Esophagus muscularis mucosa (tissue), 4 donors: Measurements from ENCODE around the gene GNB1. TPM values are rescaled to one million over a fixed set of nuclear protein-coding genes. Genes with fewer than 3 reads are reported as not detected.
"Not testable (repeated sequence)": the region's sequence is repeated elsewhere in the genome, so short reads cannot be mapped to it uniquely, and the experiment has no call there.

Experiments
- DNase-seq: peaks from one replicate; pipeline ENCODE4 v3.0.0-alpha.2; 2017; ENCODE audit errors: extremely low spot score
- H3K27ac ChIP-seq, 4 donors: fragments of 200-600 bp; sonication (generic); replicated peaks in 1 of 4; 1 replicate in 3 of 4; 2 replicates in 1 of 4; pipeline ENCODE4 v1.5.1; 2016 to 2019; ENCODE audit warnings: mild to moderate bottlenecking in 1 of 4
- H3K27me3 ChIP-seq, 4 donors: fragments of 200-600 bp; sonication (generic); one replicate each; pipeline versions ENCODE4 v1.5.1 to v1.6.0; 2016 to 2019
- H3K36me3 ChIP-seq, 4 donors: fragments of 200-600 bp; sonication (generic); one replicate each; pipeline ENCODE4 v1.5.1; 2016 to 2019
- H3K4me1 ChIP-seq, 4 donors: fragments of 200-600 bp; sonication (generic); one replicate each; pipeline ENCODE4 v1.5.1; 2016 to 2019
- H3K4me3 ChIP-seq, 4 donors: fragments of 200-600 bp; sonication (generic); 1 replicate in 2 of 4; 2 replicates in 2 of 4; pipeline ENCODE4 v1.5.1; 2016 to 2019; ENCODE audit warnings: mild to moderate bottlenecking in 4 of 4, moderate library complexity in 1 of 4
- H3K9me3 ChIP-seq, 4 donors: fragments of 200-600 bp; sonication (generic); 1 replicate in 3 of 4; 2 replicates in 1 of 4; pipeline ENCODE4 v1.5.1; 2016 to 2019
- EP300 ChIP-seq: sonication (generic); formaldehyde crosslinking; IDR thresholded peaks from one replicate; pipeline ENCODE4 v1.6.1; 2017; ENCODE audit warnings: antibody characterized with exemption
- POLR2A ChIP-seq: fragments of 450-650 bp; IDR thresholded peaks from one replicate; pipeline ENCODE4 v1.6.1; 2017; ENCODE audit warnings: antibody characterized with exemption, moderate library complexity, mild to moderate bottlenecking, low read depth
- POLR2AphosphoS5 ChIP-seq, 2 donors: sonication (generic); formaldehyde crosslinking; IDR thresholded peaks; one replicate each; pipeline ENCODE4 v1.6.1; 2017; ENCODE audit warnings: antibody characterized with exemption in 2 of 2
- WGBS: methylation state at CpG from one replicate; pipeline ENCODE4 v1.1.5; 2018; 5-methylcytosine and 5-hydroxymethylcytosine counted together
- intact Hi-C: fragments of 100-400 bp; cut with DNase I; formaldehyde crosslinking; loops from one replicate; pipeline ENCODE4 v1.15.1; 2023
- total RNA-seq, 4 donors: library from RNA; depleted of rRNA; stranded (reverse); fragments of >200 nt; gene quantifications; one replicate each; pipeline versions ENCODE4 v1.1.0 to v1.2.1, GENCODE V29; 2016
- TF ChIP-seq, protein P1 (sequence below), 3 experiments: fragments of 200-600 bp in 2 of 3; fragments of 450-650 bp in 1 of 3; sonication (generic) in 2 of 3; IDR thresholded peaks; one replicate each; pipeline ENCODE4 v1.5.1; 2017 to 2019; ENCODE audit warnings: antibody characterized with exemption in 3 of 3, mild to moderate bottlenecking in 2 of 3, moderate library complexity in 1 of 3

The GNB1 gene
- total RNA-seq, 4 donors from 2014 or later, result 124 to 166 (median 161) TPM

DNA sequence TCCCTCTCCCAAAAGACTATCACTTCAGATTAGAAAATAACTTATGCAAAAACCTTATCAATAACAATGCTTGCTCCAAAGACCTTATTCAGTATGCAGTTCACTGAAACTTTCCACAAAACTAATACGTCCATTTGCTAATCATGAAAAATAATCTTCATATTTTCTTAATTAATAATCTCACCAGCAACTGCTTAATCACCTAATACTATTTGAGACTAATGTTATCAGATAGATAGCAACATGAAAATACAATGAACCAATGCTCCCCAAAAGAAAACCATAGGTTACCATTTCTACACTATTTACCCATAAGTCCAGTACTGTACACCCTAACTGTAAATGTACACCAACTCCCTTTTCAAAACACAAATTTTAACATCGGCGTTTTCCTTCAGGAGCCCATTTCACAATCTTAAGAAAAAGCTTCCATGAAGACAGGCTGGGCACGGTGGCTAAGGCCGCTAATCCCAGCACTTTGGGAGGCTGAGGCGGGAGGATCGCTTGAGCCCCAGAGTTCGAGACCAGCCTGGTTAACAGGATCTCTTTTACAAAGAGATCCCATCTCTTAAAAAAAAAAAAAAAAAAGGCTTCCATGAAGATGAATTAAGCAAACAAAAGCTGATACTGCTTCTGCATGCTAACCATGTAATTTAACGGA lies 1.7 kb downstream of the GNB1 start:
- H3K36me3 ChIP-seq, result peaks cover 0 to 7% (median 0%) of the 10 kb centered on the region in 4 donors
- TF ChIP-seq, protein P1, sequence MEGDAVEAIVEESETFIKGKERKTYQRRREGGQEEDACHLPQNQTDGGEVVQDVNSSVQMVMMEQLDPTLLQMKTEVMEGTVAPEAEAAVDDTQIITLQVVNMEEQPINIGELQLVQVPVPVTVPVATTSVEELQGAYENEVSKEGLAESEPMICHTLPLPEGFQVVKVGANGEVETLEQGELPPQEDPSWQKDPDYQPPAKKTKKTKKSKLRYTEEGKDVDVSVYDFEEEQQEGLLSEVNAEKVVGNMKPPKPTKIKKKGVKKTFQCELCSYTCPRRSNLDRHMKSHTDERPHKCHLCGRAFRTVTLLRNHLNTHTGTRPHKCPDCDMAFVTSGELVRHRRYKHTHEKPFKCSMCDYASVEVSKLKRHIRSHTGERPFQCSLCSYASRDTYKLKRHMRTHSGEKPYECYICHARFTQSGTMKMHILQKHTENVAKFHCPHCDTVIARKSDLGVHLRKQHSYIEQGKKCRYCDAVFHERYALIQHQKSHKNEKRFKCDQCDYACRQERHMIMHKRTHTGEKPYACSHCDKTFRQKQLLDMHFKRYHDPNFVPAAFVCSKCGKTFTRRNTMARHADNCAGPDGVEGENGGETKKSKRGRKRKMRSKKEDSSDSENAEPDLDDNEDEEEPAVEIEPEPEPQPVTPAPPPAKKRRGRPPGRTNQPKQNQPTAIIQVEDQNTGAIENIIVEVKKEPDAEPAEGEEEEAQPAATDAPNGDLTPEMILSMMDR (IDR thresholded peaks at IDR 0.05), result no peak
- TF ChIP-seq EP300 (no peak), POLR2AphosphoS5 (IDR thresholded peaks at IDR 0.05) (no peak), POLR2A (no peak)
- WGBS, result 8% methylated on average over 9 of the region's 9 CpGs
- H3K27ac ChIP-seq, result peak overlapping the region; percentile 92 to 99 (median 97)
- peaks cover 46 to 76% (median 71%) of the 10 kb centered on the region in 4 donors for H3K4me1 ChIP-seq
- H3K9me3 ChIP-seq, result no peaks in the 10 kb centered on the region
- DNase-seq, result no peak
- no peaks in the 10 kb centered on the region for H3K27me3 ChIP-seq
- H3K4me3 ChIP-seq, result peak overlapping the region; percentile 79 to 99 (median 92)
- intact Hi-C loops, result loop anchor here (5.0 kb wide), 1 partner anchor 37 kb away; no protein-coding TSS in a partner anchor

GRCh38 chr1:1883890-1884289 lies 7.0 kb downstream of the GNB1 start:
- H3K36me3 ChIP-seq, result peaks cover 0 to 13% (median under 1%) of the 10 kb centered on the region in 4 donors
- peak overlapping the region in 1 of 4 donors; percentile 26 for H3K27ac ChIP-seq
- H3K27me3 ChIP-seq, intact Hi-C loops, H3K4me3 ChIP-seq, H3K9me3 ChIP-seq, DNase-seq: not testable (repeated sequence)
- 79% methylated on average over 11 of the region's 11 CpGs for WGBS
- peaks cover 67 to 95% (median 89%) of the 10 kb centered on the region in 4 donors for H3K4me1 ChIP-seq

DNA sequence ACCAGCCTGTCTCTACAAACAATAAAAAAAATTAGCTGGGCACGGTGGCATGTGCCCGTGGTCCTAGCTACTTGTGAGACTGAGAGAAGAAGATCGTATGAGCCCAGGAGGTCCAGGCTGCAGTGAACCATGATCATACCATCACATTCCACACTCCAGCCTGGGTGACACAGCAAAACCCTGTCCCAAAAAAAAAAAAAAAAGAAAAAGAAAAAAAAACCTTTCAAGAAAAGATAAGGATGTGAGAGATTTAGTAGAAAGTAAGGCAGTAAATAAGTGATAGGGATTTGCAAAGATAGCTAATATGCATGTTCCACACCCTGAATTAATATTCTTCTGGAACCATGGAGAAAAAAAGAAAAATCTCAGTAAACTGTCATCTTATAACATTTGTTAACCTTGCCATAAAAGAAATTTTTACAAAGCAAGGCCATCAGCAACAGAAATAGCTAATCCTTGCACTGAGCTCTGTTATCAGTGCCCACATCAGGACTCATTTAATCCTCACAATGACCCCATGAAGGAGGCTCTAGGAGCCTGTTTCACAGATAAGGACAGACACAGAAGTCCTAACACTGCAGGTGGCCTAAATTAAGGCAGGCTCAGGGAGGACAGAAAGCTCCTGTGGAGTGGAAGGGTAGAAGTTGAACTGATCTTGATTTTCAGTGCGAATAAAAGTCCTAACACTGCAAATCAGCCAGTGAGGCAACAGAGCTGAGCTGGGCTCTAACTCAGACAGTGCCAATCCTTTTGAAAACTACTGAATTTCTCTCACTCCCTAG lies 7.6 kb downstream of the GNB1 start:
- intact Hi-C loops, result no loop called here
- Histone ChIP-seq H3K4me1 (peaks cover 67 to 95% (median 89%) of the 10 kb centered on the region in 4 donors), H3K27me3 (no peaks in the 10 kb centered on the region), H3K4me3 (no peak overlapping the region), H3K27ac (peak overlapping the region in 3 of 4 donors; percentile 16 to 50 (median 26)), H3K36me3 (peaks cover 0 to 16% (median 3%) of the 10 kb centered on the region in 4 donors), H3K9me3 (no peaks in the 10 kb centered on the region)
- 38% methylated on average over 4 of the region's 4 CpGs for WGBS
- TF ChIP-seq POLR2A (no peak), POLR2AphosphoS5 (IDR thresholded peaks at IDR 0.05) (no peak), EP300 (no peak)
- TF ChIP-seq, protein P1 (IDR thresholded peaks at IDR 0.05), result no peak
- no peak for DNase-seq

DNA sequence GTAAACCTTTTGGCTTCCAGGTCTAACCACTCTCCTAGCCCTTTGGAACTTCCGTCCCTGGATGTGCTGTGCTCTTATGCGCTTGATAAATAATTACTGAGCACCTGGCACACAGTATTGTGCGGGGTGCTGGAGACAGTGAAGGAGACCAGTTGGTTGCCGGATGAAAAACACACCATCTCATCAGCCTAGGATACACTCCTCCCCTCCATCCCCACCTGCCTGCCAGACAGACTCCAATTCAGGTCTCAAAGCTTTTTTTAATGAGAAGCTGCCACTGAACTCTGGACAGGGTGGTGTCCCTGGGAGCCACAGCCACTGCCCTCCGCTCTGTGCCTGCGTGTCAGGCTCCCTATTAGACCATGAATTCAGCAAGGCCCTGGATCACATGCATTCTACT lies 9.2 kb downstream of the GNB1 start:
- no peak overlapping the region for H3K4me3 ChIP-seq
- DNase-seq, result no peak
- intact Hi-C loops, result no loop called here
- peaks cover 0 to 16% (median 3%) of the 10 kb centered on the region in 4 donors for H3K36me3 ChIP-seq
- H3K27me3 ChIP-seq, result no peaks in the 10 kb centered on the region
- no peaks in the 10 kb centered on the region for H3K9me3 ChIP-seq
- 77% methylated on average over 6 of the region's 6 CpGs for WGBS
- no peak for TF ChIP-seq EP300
- TF ChIP-seq, protein P1 (IDR thresholded peaks at IDR 0.05), result no peak
- no peak overlapping the region for H3K27ac ChIP-seq
- peaks cover 66 to 94% (median 88%) of the 10 kb centered on the region in 4 donors for H3K4me1 ChIP-seq

- 55% methylated on average over 13 of the region's 13 CpGs for WGBS
- no peak overlapping the region for H3K27ac ChIP-seq
- peaks cover 70 to 94% (median 88%) of the 10 kb centered on the region in 4 donors for H3K4me1 ChIP-seq
- TF ChIP-seq, protein P1 (IDR thresholded peaks at IDR 0.05), result no peak
- no peak for TF ChIP-seq EP300
- TF ChIP-seq POLR2A, result no peak
- no peak for TF ChIP-seq POLR2AphosphoS5 (IDR thresholded peaks at IDR 0.05)
- no peaks in the 10 kb centered on the region for H3K27me3 ChIP-seq
- no peak for DNase-seq
- H3K9me3 ChIP-seq, result no peaks in the 10 kb centered on the region
- H3K4me3 ChIP-seq, result no peak overlapping the region
- peaks cover 0 to 24% (median 5%) of the 10 kb centered on the region in 4 donors for H3K36me3 ChIP-seq
- intact Hi-C loops, result no loop called here
Observed at GRCh38 chr1:1880617-1881312, 10.1 kb downstream of the GNB1 start.
